Nucleus accumbens (tissue), 56 donors: ENCODE measurements around the gene CLDN9.

Source experiments
- DNase-seq, 56 donors: peaks; one replicate each; lab custom pipeline; 2025; lab: John Stamatoyannopoulos, UW

The CLDN9 gene, protein sequence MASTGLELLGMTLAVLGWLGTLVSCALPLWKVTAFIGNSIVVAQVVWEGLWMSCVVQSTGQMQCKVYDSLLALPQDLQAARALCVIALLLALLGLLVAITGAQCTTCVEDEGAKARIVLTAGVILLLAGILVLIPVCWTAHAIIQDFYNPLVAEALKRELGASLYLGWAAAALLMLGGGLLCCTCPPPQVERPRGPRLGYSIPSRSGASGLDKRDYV

DNA sequence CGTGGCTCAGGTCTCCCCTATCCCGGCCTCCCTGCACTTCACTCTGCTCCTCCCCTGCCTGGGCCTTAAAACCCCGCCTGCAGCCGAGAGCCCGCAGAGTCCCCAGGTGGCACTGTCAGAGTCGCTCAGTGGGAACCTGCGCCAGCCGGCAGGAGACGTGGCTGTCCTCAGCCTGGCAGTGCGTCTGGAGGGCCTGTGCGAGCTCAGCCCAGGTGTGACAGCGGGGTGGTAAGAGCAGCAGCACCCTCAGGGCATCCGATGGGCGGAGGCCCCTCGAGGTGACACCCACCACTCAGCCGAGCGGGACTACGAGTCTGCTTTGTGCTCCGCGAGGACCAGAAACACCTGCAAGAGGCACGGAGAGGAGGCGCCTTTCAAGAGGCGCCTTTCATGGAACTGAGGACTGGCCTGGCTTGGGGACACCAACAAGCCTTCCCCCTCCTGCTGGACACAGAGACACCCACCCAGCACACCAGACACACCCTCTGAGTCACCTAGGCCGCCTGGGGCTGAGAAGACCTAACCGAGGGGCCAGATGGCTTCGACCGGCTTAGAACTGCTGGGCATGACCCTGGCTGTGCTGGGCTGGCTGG lies at the start of gene CLDN9:
CLDN9 (plus strand) TSS at position 96 of the 593 bp plus-strand sequence; CDS start at position 536, 440 bp downstream.
- DNase-seq, result no peak

- peak in 1 of 56 donors; percentile 52 for DNase-seq
These were observed 49.5 kb upstream of the CLDN9 start for GRCh38 chr16:2963074-2963722.

DNA sequence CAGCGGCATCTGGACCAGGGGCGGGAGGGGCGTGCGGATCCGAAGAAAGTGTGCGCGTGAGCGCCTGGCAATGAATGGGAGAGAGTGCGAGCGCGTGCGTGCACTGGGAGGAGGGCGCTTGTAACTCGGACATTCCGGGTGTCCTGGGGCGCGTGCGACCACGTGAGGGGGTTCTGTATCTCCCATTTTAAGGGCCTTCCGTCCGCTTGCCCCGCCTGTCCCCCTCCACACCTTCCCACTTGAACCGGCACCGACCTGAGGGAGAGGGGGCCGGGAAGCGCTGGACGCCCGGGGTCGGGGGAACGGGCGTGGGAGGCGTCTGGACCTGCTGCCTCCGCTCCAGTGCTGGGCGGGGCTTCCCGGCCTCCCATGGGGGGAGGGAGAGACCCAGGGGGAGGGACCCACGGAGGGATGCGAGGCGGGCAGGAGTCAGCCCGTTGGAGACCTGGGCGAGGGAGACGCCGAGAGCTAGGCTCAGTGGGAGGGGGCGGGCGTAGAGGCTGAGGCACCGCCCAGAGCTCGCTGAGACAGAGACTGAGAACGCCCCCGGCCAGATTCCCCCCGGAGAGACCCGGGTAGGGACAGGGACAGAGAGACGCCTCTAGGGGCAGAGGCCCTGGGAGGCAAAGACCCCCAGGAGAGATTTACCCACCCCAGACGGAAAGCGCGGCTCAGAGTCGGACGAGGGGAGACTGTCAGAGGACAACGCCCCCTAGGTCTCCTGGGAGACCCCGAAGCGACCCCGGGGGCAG lies 48.8 kb upstream of the CLDN9 start, which contains the start of gene KREMEN2:
KREMEN2 (plus strand) TSS at position 553 of the 752 bp plus-strand sequence. CDS start 246 bp downstream, outside the sequence.
- peak in 1 of 56 donors; percentile 52 for DNase-seq

- no peak for DNase-seq
These were observed 48.0 kb upstream of the CLDN9 start for GRCh38 chr16:2964475-2965336.

DNA sequence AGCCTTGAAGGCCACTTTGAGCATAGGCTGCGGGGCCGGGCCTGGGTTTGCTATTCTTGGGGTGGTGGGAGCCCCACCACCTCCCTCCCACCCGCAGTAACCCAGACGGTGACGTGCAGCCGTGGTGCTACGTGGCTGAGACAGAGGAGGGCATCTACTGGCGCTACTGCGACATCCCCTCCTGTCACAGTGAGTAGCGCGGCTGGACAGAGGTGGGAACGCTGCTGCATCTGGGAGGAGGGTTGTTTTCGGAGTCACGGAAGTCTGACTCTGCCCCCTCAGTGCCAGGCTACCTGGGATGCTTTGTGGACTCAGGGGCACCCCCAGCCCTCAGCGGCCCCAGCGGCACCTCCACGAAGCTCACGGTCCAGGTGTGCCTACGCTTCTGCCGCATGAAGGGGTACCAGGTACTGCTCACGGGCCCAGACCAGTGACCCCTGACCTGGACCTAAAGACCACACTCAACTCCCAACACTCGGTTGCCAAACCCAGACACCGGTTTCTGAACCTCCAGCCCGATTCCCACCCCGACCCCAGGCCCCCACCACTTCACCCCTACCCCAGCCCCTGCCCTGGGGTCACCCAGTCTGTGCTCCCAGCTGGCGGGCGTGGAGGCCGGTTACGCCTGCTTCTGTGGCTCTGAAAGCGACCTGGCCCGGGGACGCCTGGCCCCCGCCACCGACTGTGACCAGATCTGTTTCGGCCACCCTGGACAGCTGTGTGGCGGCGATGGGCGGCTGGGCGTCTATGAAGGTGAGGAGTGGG lies 46.5 kb upstream of the CLDN9 start:
- no peak for DNase-seq

GRCh38 chr16:2966808-2967191 lies 45.9 kb upstream of the CLDN9 start:
- no peak for DNase-seq

DNA sequence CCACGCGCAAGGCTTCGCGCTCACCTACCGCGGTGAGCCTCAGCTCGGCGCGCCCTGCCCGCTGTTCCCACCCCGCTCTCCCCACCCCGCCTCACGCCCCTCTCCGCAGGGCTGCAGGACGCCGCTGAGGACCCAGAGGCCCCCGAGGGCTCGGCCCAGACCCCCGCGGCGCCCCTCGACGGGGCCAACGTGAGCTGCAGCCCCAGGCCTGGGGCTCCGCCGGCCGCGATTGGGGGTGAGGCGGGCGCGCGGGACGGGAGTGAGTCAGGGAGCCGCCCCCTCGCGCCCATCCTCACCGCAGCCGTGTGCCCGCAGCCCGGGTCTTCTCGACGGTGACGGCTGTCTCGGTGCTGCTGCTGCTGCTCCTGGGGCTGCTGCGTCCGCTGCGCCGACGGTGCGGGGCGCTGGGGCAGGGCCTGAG lies 45.5 kb upstream of the CLDN9 start:
- DNase-seq, result no peak

GRCh38 chr16:2967721-2968161 lies 45.0 kb upstream of the CLDN9 start:
- no peak for DNase-seq

DNA sequence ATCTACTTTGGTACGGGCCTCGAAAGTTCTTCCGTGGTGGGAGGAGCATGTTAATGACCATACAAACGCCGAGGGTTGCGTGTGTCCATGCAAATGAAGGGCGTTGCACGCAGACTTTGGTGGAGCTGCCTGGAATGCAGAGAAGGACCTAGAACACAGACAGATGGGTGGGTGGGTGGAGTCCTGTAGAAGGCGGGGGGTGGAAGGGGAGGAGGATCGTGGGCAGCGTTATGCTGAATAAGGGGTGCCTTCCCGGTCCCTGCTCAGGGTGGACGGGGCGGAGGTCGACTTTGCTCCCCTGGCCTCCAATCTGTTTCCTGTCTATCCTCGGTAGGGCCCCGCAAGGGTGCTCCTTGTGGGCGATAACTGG lies 44.4 kb upstream of the CLDN9 start:
- no peak for DNase-seq

- peak in 52 of 56 donors; percentile 25 to 91 (median 76) for DNase-seq
These were observed 43.8 kb upstream of the CLDN9 start, which contains the start of gene PAQR4 for GRCh38 chr16:2968738-2969544. Gene PAQR4 (plus strand): TSS chr16:2969348. CDS start chr16:2969675, 327 bp downstream.

DNA sequence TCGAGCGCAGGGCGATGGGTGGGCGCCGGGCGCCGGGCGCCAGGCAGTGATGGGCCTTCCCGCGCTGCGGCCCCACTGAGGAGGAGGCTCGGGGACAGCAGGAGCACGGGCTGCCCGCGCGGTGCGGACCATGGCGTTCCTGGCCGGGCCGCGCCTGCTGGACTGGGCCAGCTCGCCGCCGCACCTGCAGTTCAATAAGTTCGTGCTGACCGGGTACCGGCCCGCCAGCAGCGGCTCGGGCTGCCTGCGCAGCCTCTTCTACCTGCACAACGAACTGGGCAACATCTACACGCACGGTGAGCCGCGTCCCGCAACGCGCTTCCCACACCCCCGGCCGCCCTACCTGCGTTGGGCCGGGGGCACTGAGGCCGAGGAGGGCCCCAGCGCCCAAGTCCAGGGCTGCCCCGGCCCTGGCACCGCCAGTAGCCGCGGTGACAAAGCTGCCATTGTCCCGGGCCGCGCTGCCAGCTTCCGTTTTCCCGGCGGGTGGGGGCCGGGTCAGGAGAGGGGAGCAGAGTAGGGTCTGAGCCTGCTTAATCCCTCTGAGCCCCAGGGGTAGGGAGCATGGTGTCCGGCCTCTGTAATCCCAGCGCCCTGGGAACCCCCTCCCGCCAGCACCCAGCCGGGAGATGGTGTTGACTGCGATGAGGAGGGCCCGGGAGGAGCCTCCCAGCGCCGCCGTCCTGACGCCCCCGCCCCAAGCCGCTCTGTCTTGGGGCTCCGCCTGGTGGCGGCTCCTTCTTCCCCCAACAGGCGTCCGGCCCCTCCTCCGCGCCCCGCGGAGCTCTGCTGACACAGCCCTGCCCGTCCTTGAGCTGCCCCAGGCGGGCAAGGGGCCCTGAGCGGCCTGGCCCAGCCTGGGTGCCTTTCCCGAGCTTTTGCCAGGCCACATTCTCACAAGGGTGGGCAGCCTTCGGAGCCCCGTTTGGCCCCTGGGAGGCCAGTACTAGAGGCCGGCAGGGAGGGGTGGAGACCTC lies 42.9 kb upstream of the CLDN9 start:
- DNase-seq, result peak in 48 of 56 donors; percentile 15 to 82 (median 53)

- no peak for DNase-seq
These were observed 42.2 kb upstream of the CLDN9 start for GRCh38 chr16:2970563-2970962.

DNA sequence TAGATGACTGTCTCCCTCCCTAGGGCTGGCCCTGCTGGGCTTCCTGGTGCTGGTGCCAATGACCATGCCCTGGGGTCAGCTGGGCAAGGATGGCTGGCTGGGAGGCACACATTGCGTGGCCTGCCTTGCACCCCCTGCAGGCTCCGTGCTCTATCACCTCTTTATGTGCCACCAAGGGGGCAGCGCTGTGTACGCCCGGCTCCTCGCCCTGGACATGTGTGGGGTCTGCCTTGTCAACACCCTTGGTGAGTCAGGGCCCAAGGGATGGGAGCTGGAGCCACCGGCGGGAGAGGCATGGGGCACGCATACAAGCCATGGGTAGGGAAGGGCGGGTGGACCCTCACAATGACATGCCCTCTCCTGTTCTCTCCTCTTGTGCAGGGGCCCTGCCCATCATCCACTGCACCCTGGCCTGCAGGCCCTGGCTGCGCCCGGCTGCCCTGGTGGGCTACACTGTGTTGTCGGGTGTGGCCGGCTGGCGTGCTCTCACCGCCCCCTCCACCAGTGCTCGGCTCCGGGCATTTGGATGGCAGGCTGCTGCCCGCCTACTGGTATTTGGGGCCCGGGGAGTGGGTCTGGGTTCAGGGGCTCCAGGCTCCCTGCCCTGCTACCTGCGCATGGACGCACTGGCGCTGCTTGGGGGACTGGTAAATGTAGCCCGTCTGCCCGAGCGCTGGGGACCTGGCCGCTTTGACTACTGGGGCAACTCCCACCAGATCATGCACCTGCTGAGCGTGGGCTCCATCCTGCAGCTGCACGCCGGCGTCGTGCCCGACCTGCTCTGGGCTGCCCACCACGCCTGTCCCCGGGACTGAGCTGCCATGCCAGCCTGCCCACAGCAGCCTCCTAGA lies 41.4 kb upstream of the CLDN9 start:
- DNase-seq, result no peak

DNA sequence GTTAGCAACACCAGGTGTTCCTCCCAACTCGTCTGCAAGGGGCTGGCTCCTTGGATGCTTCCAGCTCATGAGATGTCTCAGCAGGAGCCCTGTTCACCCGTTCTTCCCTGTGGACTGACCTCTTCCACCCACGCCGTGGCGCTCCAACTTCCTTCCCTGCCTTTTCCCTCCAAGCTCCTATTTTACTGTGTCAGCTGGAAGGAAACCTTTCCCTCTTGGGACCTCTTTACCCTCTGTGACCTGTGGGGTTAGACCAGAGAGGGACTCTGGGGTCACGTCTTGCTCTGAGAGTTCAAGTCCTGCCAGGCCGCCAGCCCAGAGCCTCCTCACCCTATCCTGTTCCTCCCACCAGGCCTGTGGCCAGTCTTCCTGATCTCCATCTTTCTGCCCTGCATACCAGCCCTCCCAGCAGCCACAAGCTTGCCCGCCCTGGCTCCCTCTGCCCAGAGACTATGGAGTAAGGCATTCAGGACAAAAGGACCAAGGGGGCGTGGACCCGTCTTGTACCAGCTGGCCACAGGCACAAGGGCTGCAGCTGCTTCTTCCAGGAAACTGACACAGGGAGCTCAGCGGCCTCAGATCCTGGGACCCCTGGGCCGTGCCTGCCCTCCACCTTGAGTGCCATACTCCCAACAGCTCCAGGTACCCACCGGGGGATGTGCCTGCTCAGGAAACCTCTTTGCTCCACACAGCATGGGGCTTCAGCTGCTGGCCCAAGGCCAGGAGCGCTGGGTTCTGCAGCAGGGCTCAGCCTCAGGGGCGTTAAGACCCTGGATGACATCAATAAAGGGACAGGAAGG lies 40.5 kb upstream of the CLDN9 start:
- no peak for DNase-seq

GRCh38 chr16:2973093-2973492 lies 39.6 kb upstream of the CLDN9 start:
- DNase-seq, result peak in 32 of 56 donors; percentile 4 to 69 (median 30)
